Karpas-422 (cell line): Measurements from ENCODE around the gene SCIN. TPM values are rescaled to one million over a fixed set of nuclear protein-coding genes. Genes with fewer than 3 reads are reported as not detected.

Experiments used
- DNase-seq: peaks from one replicate; pipeline ENCODE4 v3.0.0-alpha.2; 2015
- H2AFZ ChIP-seq: fragments of 200-600 bp; sonication (generic); 2 replicates; pipeline ENCODE4 v1.6.1; 2014; ENCODE audit warnings: antibody characterized with exemption, low read length, mixed read lengths
- H3K27ac ChIP-seq: fragments of 200-600 bp; sonication (generic); 2 replicates; pipeline ENCODE4 v1.5.1; 2014; ENCODE audit warnings: mild to moderate bottlenecking, low read length, moderate library complexity
- H3K27me3 ChIP-seq: fragments of 200-600 bp; sonication (generic); 2 replicates; pipeline ENCODE4 v1.6.1; 2014; ENCODE audit warnings: low read length, mixed read lengths
- H3K36me3 ChIP-seq: fragments of 200-600 bp; sonication (generic); 2 replicates; pipeline ENCODE4 v1.6.1; 2014; ENCODE audit warnings: low read length, mixed read lengths; ENCODE audit not compliant: insufficient read depth
- H3K4me1 ChIP-seq: fragments of 200-600 bp; sonication (generic); 2 replicates; pipeline ENCODE4 v1.6.1; 2014; ENCODE audit warnings: mild to moderate bottlenecking, low read length, mixed read lengths
- H3K4me2 ChIP-seq: fragments of 200-600 bp; sonication (generic); 2 replicates; pipeline ENCODE4 v1.6.1; 2014; ENCODE audit warnings: low read length, low read depth, mild to moderate bottlenecking; ENCODE audit not compliant: poor library complexity, severe bottlenecking
- H3K4me3 ChIP-seq: fragments of 200-600 bp; sonication (generic); 2 replicates; pipeline ENCODE4 v1.5.1; 2014; ENCODE audit warnings: mild to moderate bottlenecking, antibody characterized with exemption, low read length, mixed read lengths
- H3K79me2 ChIP-seq: fragments of 200-600 bp; sonication (generic); 2 replicates; pipeline ENCODE4 v1.6.1; 2014; ENCODE audit warnings: mild to moderate bottlenecking, low read length, mixed read lengths
- H3K9ac ChIP-seq: fragments of 200-600 bp; sonication (generic); 2 replicates; pipeline ENCODE4 v1.6.0; 2014; ENCODE audit warnings: low read length
- H3K9me2 ChIP-seq: fragments of 200-600 bp; sonication (generic), shearing (Covaris generic); replicated peaks from 2 replicates; pipeline ENCODE4 v1.6.0; 2014; ENCODE audit warnings: mild to moderate bottlenecking, low read length, moderate library complexity; ENCODE audit not compliant: insufficient read depth
- H3K9me3 ChIP-seq: fragments of 300-700, 200-600 bp; sonication (generic); 2 replicates; pipeline ENCODE4 v1.6.1; 2014; ENCODE audit warnings: low read length, mixed read lengths
- H4K20me1 ChIP-seq: fragments of 200-600 bp; sonication (generic); 2 replicates; pipeline ENCODE4 v1.6.1; 2014; ENCODE audit warnings: mild to moderate bottlenecking, antibody characterized with exemption, low read length, low read depth; ENCODE audit not compliant: insufficient read depth
- total RNA-seq: library from RNA; depleted of rRNA; stranded (reverse); fragments of >200 nt; shearing (Covaris generic); gene quantifications from 2 replicates; pipeline ENCODE4 v1.2.3, GENCODE V29; 2014; ENCODE audit warnings: low replicate concordance

SCIN gene
- total RNA-seq, 1 experiment from 2014 or later: not detected

DNA sequence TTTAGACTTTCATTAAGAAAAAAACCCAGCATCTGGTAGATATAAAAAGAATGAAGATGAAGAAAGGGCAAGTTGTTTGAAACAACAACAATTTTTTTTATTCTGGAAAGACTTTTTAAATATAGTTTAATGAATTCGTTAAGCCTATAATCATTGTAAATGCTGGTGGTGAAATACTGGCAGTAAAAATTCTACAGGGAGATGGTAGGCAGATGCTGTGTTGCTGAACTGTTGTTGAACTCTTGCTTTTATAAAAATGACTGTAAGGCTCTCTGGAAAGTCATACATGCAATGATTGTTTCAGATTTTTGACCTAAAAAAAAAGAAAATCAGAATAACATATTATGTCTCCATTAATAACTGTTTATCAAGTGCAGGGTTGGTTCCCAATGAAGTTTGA is 39.0 kb downstream of the SCIN start:
- Histone ChIP-seq H3K36me3 (no peaks in the 10 kb centered on the region), H3K4me2 (no peak overlapping the region), H2AFZ (no peak overlapping the region), H3K4me3 (no peak overlapping the region), H3K9me3 (no peaks in the 10 kb centered on the region), H3K4me1 (no peaks in the 10 kb centered on the region), H3K27ac (no peak overlapping the region), H3K27me3 (no peaks in the 10 kb centered on the region), H3K9me2 (no peaks in the 10 kb centered on the region), H3K9ac (no peak overlapping the region), H4K20me1 (no peaks in the 10 kb centered on the region), H3K79me2 (no peaks in the 10 kb centered on the region)
- DNase-seq: no peak

DNA sequence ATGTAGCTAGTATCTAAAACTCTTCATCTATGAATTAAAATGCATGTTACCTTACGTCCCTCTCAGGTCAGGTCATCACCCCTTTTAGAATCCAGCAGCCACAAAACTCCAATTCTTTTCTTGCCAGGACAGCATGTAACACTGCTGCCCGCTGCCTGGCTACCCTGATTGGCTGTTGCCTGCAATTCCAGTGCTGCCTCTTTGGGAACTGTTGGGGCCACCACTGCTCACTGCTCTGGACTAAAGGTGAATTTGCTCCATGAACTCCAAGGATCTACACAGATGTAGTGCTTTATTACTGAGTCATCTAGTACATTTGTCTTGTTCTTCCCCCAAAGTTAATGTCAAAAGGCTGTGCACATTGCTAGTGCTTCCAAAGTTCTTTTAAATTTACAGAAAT is 40.4 kb downstream of the SCIN start:
- no peak for DNase-seq
- Histone ChIP-seq H3K36me3 (no peaks in the 10 kb centered on the region), H2AFZ (no peak overlapping the region), H3K9ac (no peak overlapping the region), H3K4me2 (no peak overlapping the region), H4K20me1 (no peaks in the 10 kb centered on the region), H3K4me3 (no peak overlapping the region), H3K27me3 (no peaks in the 10 kb centered on the region), H3K27ac (no peak overlapping the region), H3K9me2 (no peaks in the 10 kb centered on the region), H3K79me2 (no peaks in the 10 kb centered on the region), H3K4me1 (no peaks in the 10 kb centered on the region), H3K9me3 (no peaks in the 10 kb centered on the region)

DNA sequence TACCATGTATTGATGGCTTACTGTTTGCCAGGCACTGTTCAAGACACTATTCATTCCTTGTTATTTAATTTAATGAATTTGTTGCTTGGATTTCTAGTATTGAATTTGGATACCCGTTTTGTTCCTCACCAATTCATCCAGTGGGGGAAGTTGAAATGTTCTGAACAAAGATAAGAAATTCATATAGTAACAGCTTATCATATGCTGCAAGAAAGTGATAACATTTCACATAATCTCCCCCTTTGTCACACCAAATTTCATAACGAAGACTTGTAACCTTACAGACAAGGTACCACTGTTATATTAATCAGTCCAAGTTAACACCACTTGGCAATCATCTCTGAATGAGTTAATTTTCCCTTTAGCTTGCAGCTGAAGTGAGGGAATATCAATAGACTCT is 42.1 kb downstream of the SCIN start:
- H3K9ac ChIP-seq: no peak overlapping the region
- no peaks in the 10 kb centered on the region for H3K27me3 ChIP-seq
- H2AFZ ChIP-seq: no peak overlapping the region
- H3K4me2 ChIP-seq: no peak overlapping the region
- no peaks in the 10 kb centered on the region for H3K36me3 ChIP-seq
- H3K4me1 ChIP-seq: no peaks in the 10 kb centered on the region
- H3K27ac ChIP-seq: no peak overlapping the region
- H3K9me3 ChIP-seq: no peaks in the 10 kb centered on the region
- DNase-seq: no peak
- no peaks in the 10 kb centered on the region for H3K79me2 ChIP-seq
- H4K20me1 ChIP-seq: no peaks in the 10 kb centered on the region
- no peak overlapping the region for H3K4me3 ChIP-seq
- H3K9me2 ChIP-seq: no peaks in the 10 kb centered on the region

DNA sequence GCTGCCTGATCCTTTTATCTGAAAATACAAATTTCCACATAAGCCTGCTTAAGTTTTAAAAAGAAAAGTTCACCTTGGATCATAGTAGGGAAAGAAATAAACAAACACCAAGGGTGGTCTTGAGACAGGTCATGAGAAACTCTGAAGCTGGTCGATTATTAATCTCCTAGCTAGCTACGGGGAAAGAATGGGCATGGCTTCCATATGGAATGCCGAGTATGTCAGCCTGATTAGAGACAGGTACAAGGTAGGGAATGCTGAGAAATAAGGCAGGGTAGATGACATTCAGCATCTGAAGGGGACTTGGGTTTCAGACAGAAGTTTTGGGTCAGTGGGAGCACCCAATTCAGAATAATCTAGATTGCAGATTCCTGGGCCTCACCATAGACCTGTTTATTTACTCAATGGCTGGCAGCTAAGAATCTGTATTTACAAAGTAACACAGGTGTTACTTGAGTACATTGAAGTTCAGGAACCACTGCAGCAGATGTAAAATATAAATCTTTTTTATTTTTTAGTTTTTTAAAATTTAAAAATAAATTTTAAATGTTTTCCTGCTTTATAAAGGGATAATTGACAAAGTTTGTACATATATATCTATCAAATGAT is 49.0 kb downstream of the SCIN start:
- Histone ChIP-seq H2AFZ (no peak overlapping the region), H3K4me2 (no peak overlapping the region), H4K20me1 (no peaks in the 10 kb centered on the region), H3K9me2 (no peaks in the 10 kb centered on the region), H3K4me3 (no peak overlapping the region), H3K4me1 (no peaks in the 10 kb centered on the region), H3K36me3 (no peaks in the 10 kb centered on the region), H3K27ac (no peak overlapping the region), H3K79me2 (no peaks in the 10 kb centered on the region), H3K9me3 (no peaks in the 10 kb centered on the region), H3K9ac (no peak overlapping the region), H3K27me3 (no peaks in the 10 kb centered on the region)
- DNase-seq: no peak

DNA sequence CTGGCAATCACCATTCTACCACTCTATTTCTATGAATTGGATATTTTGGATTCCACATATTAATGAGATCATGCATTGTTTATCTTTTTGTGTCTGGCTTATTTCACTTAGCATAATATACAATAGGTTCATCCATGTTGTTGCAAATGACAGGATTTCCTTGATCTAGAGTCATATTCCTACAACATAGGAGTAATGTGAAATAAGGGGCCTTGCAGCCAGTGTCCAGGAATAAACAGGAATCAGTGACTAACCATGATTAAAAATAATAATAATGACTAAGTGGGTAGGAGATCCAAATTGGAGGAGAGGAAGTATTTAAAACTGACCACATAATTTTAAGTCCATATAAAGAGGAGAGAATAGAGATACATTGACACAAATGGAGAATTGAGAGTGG is 49.9 kb downstream of the SCIN start:
- H3K36me3 ChIP-seq: no peaks in the 10 kb centered on the region
- H2AFZ ChIP-seq: no peak overlapping the region
- no peak overlapping the region for H3K27ac ChIP-seq
- no peak overlapping the region for H3K4me2 ChIP-seq
- no peaks in the 10 kb centered on the region for H4K20me1 ChIP-seq
- no peak overlapping the region for H3K9ac ChIP-seq
- H3K4me1 ChIP-seq: no peaks in the 10 kb centered on the region
- no peaks in the 10 kb centered on the region for H3K27me3 ChIP-seq
- H3K9me2 ChIP-seq: no peaks in the 10 kb centered on the region
- H3K4me3 ChIP-seq: no peak overlapping the region
- no peaks in the 10 kb centered on the region for H3K9me3 ChIP-seq
- H3K79me2 ChIP-seq: no peaks in the 10 kb centered on the region
- DNase-seq: no peak

DNA sequence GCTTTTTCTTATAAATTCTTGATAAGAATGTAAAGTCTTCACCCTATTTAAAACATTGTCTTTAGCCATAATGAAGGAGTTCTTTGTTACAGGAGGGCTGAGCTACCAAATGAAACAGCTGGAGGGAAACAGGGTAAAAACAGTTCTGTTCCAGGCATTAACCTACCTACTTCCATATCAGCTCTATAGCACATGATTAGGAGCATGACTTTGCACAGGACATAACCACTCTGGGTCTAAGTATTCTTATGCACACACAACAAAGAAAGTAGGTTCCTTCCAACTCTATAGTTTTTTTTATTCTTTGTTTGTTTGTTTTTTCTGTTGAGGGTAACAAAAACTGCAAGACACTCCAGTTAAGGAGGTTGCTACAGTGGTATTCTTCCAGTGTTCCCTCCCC is 52.7 kb downstream of the SCIN start:
- H3K27ac ChIP-seq: no peak overlapping the region
- H4K20me1 ChIP-seq: no peaks in the 10 kb centered on the region
- no peak overlapping the region for H2AFZ ChIP-seq
- H3K9me2 ChIP-seq: no peaks in the 10 kb centered on the region
- H3K4me1 ChIP-seq: no peaks in the 10 kb centered on the region
- no peaks in the 10 kb centered on the region for H3K36me3 ChIP-seq
- no peak overlapping the region for H3K4me3 ChIP-seq
- no peaks in the 10 kb centered on the region for H3K27me3 ChIP-seq
- no peak overlapping the region for H3K4me2 ChIP-seq
- H3K9me3 ChIP-seq: no peaks in the 10 kb centered on the region
- H3K79me2 ChIP-seq: no peaks in the 10 kb centered on the region
- H3K9ac ChIP-seq: no peak overlapping the region
- DNase-seq: no peak

DNA sequence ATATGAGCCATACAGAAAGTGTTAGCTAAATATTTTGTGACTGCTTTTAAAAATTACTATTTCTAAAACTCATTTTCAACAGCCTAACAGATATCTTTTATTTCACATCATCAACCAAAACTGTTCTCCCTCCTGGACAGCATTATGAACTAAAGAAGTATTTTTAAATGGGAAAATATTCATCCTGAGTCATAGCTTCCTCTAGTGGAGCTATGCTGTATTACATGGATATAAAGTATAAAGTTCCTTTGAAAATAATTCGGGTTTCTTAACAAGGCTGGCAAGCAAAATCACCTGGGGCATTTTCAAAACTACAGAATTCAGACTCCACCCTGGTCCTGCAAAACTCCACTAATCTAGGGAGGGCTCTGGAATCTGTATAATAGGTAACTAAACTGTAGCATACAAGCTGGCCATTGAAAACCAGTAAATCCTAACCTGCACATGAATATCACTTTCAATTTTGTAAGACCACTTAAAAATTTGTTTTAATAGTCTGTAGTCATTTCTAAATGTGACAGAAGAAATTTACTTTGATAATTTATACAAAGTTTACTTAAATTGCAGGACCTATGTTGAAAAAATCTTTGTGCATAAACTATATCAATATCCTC is 53.5 kb downstream of the SCIN start:
- H3K4me1 ChIP-seq: no peaks in the 10 kb centered on the region
- H3K4me2 ChIP-seq: no peak overlapping the region
- H3K36me3 ChIP-seq: no peaks in the 10 kb centered on the region

DNA sequence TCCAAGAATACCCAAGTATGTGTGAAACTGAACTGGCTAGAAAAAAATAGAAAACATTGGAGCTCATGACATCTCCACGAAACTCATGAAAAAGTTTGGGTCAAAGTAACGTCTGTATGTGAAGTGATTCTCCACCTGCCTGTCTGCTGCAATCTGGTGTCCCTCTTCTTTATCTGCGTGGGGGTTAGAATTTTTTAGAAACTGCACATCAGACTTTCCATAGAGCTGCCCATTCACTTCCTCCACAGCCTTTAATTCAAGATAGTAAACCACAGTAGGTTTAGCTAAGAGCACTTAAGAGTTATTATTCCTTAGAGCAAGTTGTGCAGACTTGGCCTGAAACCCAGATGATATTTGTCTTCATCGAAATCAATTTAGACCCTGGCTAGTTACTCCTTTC is 55.3 kb downstream of the SCIN start:
- Histone ChIP-seq H3K9me3 (no peaks in the 10 kb centered on the region), H3K27me3 (no peaks in the 10 kb centered on the region), H3K4me2 (no peak overlapping the region), H2AFZ (no peak overlapping the region), H3K4me3 (no peak overlapping the region), H3K27ac (no peak overlapping the region), H4K20me1 (no peaks in the 10 kb centered on the region), H3K36me3 (no peaks in the 10 kb centered on the region), H3K9ac (no peak overlapping the region), H3K4me1 (no peaks in the 10 kb centered on the region), H3K79me2 (no peaks in the 10 kb centered on the region), H3K9me2 (no peaks in the 10 kb centered on the region)
- no peak for DNase-seq

More for the DNA sequence above, 53.5 kb downstream of the SCIN start:
- Histone ChIP-seq H3K27me3 (no peaks in the 10 kb centered on the region), H3K9me3 (no peaks in the 10 kb centered on the region), H4K20me1 (no peaks in the 10 kb centered on the region), H3K79me2 (no peaks in the 10 kb centered on the region), H2AFZ (no peak overlapping the region), H3K9me2 (no peaks in the 10 kb centered on the region), H3K9ac (no peak overlapping the region), H3K27ac (no peak overlapping the region), H3K4me3 (no peak overlapping the region)
- peak; percentile 49 for DNase-seq
